IPS-15b (cell line): ENCODE data around the gene MYZAP.
"Not testable (repeated sequence)": the region's sequence is repeated elsewhere in the genome, so short reads cannot be mapped to it uniquely, and the experiment has no call there.

Experiments used
- H3K27me3 ChIP-seq: one replicate; pipeline ENCODE4 v1.6.1; 2013; ENCODE audit warnings: low read length; ENCODE audit not compliant: control insufficient read depth, insufficient read depth
- H3K36me3 ChIP-seq: one replicate; pipeline ENCODE4 v1.6.1; 2013; ENCODE audit warnings: low read length; ENCODE audit not compliant: control insufficient read depth, insufficient read depth
- H3K4me1 ChIP-seq: one replicate; pipeline ENCODE4 v1.6.1; 2013; ENCODE audit warnings: mild to moderate bottlenecking, low read length; ENCODE audit not compliant: control insufficient read depth, insufficient read depth
- H3K4me3 ChIP-seq: one replicate; pipeline ENCODE4 v1.5.1; 2013; ENCODE audit warnings: low read depth, low read length
- H3K9ac ChIP-seq: one replicate; pipeline ENCODE4 v1.6.1; 2013; ENCODE audit warnings: low read depth, mild to moderate bottlenecking, low read length
- H3K9me3 ChIP-seq: one replicate; pipeline ENCODE4 v1.6.1; 2013; ENCODE audit warnings: mild to moderate bottlenecking, low read length; ENCODE audit not compliant: control insufficient read depth, insufficient read depth

The MYZAP gene

GRCh38 chr15:57611938-57612337, 20.2 kb downstream of the MYZAP start:
- no peaks in the 10 kb centered on the region for H3K36me3 ChIP-seq
- H3K27me3 ChIP-seq = peaks cover 2% of the 10 kb centered on the region
- peaks cover 14% of the 10 kb centered on the region for H3K4me1 ChIP-seq
- H3K9ac ChIP-seq = no peak overlapping the region
- no peaks in the 10 kb centered on the region for H3K9me3 ChIP-seq
- H3K4me3 ChIP-seq = no peak overlapping the region

- Histone ChIP-seq H3K9ac (no peak overlapping the region), H3K4me1 (peaks cover 14% of the 10 kb centered on the region), H3K9me3 (no peaks in the 10 kb centered on the region), H3K27me3 (peaks cover 2% of the 10 kb centered on the region), H3K36me3 (no peaks in the 10 kb centered on the region), H3K4me3 (no peak overlapping the region)
These were observed 22.5 kb downstream of the MYZAP start for GRCh38 chr15:57614241-57614640.

DNA sequence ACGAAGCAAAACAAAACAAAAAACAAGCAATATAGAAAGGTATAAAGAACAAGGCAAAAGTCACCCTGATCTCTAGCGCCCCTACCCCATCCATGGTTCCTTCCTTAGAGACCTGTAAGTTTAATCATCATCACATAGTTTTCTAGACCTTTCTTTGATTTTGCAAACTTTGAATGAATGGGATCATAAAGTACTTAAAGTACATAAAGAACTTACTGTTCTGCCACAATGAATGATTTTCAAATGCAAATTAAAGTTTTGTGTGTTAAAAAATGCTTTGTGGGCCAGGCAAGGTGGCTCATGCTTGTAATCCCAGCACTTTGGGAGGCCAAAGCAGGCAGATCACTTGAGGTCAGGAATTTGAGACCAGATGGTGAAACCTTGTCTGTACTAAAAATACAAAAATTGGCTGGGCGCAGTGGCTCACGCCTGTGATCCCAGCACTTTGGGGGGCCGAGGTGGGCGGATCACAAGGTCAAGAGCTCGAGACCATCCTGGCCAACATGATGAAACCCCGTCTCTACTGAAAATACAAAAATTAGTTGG, 24.3 kb downstream of the MYZAP start:
- H3K9ac ChIP-seq, H3K4me3 ChIP-seq, H3K4me1 ChIP-seq, H3K27me3 ChIP-seq, H3K36me3 ChIP-seq, H3K9me3 ChIP-seq: not testable (repeated sequence)

DNA sequence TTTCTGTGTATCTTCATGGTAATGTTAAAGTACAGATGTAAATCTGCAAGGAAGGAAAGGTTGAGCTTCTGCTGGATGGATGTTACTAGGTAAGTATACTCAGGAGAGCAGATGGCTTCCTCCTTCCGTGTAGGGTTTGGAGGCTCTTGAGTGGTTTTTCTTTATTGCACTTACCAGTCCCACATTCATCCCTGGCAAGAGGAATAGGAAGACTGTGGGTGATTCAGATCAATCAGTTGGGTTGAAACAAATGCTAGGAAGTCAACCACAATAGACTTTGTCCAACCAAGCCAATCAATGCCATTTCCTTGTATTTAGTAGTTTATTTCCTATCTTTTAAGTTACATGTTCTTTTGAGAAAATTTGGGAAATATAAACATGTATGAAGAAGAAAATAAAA, 26.6 kb downstream of the MYZAP start:
- peaks cover 2% of the 10 kb centered on the region for H3K27me3 ChIP-seq
- H3K9me3 ChIP-seq = no peaks in the 10 kb centered on the region
- no peak overlapping the region for H3K4me3 ChIP-seq
- H3K9ac ChIP-seq = no peak overlapping the region
- peaks cover 9% of the 10 kb centered on the region for H3K4me1 ChIP-seq
- H3K36me3 ChIP-seq = no peaks in the 10 kb centered on the region

- Histone ChIP-seq H3K36me3 (no peaks in the 10 kb centered on the region), H3K9ac (no peak overlapping the region), H3K27me3 (no peaks in the 10 kb centered on the region), H3K4me1 (peaks cover 9% of the 10 kb centered on the region), H3K4me3 (no peak overlapping the region), H3K9me3 (no peaks in the 10 kb centered on the region)
These were observed 28.0 kb downstream of the MYZAP start for GRCh38 chr15:57619746-57620145.

DNA sequence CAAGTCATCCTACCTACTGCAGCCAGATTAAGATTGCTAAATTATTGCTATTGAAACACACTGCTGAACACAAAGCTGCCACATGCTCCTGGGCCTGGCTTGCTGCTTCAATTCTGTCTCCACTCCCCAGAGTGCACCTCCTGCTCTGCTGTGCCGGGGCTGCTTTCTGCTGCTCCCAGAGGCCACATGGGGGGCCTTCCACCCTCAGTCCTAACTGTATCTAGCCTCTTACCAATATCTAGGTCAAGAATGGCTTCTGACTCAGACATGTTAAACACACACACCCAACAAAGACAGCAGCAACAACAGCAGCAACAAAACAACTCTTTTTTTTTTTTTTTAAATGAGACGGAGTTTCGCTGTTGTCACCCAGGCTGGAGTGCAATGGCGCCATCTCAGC, 33.0 kb downstream of the MYZAP start:
- H3K9me3 ChIP-seq = no peaks in the 10 kb centered on the region

GRCh38 chr15:57625703-57626448, 34.2 kb downstream of the MYZAP start:
- no peaks in the 10 kb centered on the region for H3K27me3 ChIP-seq
- H3K9me3 ChIP-seq = no peaks in the 10 kb centered on the region
- H3K36me3 ChIP-seq = no peaks in the 10 kb centered on the region

More for the DNA sequence above, 33.0 kb downstream of the MYZAP start:
- no peaks in the 10 kb centered on the region for H3K27me3 ChIP-seq
- H3K9ac ChIP-seq = no peak overlapping the region
- H3K36me3 ChIP-seq = no peaks in the 10 kb centered on the region
- H3K4me3 ChIP-seq = no peak overlapping the region
- H3K4me1 ChIP-seq = peaks cover 4% of the 10 kb centered on the region

DNA sequence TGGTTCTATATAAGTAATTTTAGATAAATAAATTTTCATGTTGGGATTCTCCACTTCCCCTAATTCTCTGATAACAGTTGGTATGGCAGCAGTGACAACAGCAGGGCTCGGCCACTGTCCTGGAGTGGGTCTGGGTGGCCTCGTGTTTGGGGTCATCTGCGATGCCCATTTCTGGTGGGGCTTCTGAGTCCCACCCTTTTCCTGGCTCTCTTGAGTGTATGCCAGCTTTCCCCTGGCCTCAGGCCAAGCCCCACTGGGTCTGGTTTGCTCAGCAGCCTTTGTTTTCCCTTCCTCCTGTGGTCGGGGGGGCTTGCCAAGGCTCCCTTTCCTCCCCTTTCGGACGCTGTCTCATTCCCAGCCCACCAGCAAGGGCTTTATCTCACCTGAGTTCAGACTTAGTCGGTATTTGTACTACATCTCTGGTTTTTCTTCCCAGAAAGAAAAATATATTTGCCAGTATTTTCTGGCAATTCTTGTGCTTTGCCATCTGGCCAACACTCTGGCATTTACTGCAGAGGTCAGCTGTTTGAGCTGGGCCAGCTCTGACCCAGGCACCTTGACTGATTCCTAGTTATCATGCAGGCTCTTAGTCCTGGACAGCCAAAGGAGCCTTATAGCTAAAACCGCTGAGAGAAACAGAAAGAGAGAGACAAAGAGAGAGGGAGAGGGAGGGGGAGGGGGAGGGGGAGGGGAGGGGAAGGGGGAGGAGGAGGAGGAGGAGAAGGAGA, 35.2 kb downstream of the MYZAP start:
- Histone ChIP-seq H3K36me3 (no peaks in the 10 kb centered on the region), H3K9me3 (no peaks in the 10 kb centered on the region), H3K27me3 (no peaks in the 10 kb centered on the region), H3K4me3 (no peak overlapping the region), H3K9ac (no peak overlapping the region), H3K4me1 (peaks cover 4% of the 10 kb centered on the region)

More at GRCh38 chr15:57625703-57626448, 34.2 kb downstream of the MYZAP start:
- no peak overlapping the region for H3K4me3 ChIP-seq
- H3K4me1 ChIP-seq = peaks cover 4% of the 10 kb centered on the region
- no peak overlapping the region for H3K9ac ChIP-seq

GRCh38 chr15:57631386-57632110, 39.8 kb downstream of the MYZAP start:
- H3K36me3 ChIP-seq = no peaks in the 10 kb centered on the region
- no peaks in the 10 kb centered on the region for H3K27me3 ChIP-seq
- H3K4me1 ChIP-seq = peaks cover 4% of the 10 kb centered on the region
- no peaks in the 10 kb centered on the region for H3K9me3 ChIP-seq
- no peak overlapping the region for H3K4me3 ChIP-seq
- no peak overlapping the region for H3K9ac ChIP-seq

DNA sequence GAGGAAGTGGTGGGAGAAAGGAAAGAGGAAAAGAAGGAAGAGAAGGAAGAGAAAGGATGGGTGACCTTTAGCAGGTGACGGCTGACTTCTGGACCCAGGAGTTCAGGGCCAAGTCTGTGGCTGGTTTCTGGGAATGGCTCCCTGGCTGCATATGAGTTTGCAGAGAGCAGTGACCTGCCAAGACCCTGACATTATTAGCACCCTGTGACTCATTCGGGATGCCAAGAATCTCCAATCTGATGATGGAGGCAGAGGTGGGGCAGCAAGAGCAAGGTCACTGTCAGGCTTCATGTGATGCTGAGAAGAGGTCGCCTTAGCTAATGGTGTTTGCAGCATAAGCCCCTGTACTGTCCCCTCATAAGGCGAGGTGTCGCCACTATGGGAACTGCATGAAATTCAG, 42.6 kb downstream of the MYZAP start:
- H3K27me3 ChIP-seq = no peaks in the 10 kb centered on the region
- H3K4me1 ChIP-seq = no peaks in the 10 kb centered on the region
- no peak overlapping the region for H3K9ac ChIP-seq
- no peaks in the 10 kb centered on the region for H3K36me3 ChIP-seq
- no peaks in the 10 kb centered on the region for H3K9me3 ChIP-seq
- H3K4me3 ChIP-seq = no peak overlapping the region

GRCh38 chr15:57635300-57635909, 43.7 kb downstream of the MYZAP start:
- Histone ChIP-seq H3K4me3 (no peak overlapping the region), H3K9ac (no peak overlapping the region), H3K9me3 (no peaks in the 10 kb centered on the region), H3K36me3 (no peaks in the 10 kb centered on the region), H3K4me1 (no peaks in the 10 kb centered on the region), H3K27me3 (no peaks in the 10 kb centered on the region)
